Endothelial cell of umbilical vein (primary cell): Measurements from ENCODE around the gene CAPG. TPM values are rescaled to one million over a fixed set of nuclear protein-coding genes. Genes with fewer than 3 reads are reported as not detected.

Experiments used
- BruUV-seq: library from RNA; stranded (reverse); fragments of 400-500 nt; replicated peaks from 2 replicates; lab custom pipeline; 2021; lab: Mats Ljungman, UMichigan
- CTCF ChIA-PET: fragments of 300-600, 350-600 bp; sonication (Branson Sonifier 250); formaldehyde crosslinking; loops from one replicate; lab custom pipeline; 2021; ENCODE audit warnings: antibody characterized with exemption, inconsistent platforms; lab: Charles Lee
- POLR2A ChIA-PET: fragments of 300-600, 350-600 bp; sonication (Branson Sonifier 250); formaldehyde crosslinking; loops from one replicate; lab custom pipeline; 2021; ENCODE audit warnings: antibody characterized with exemption, inconsistent platforms; lab: Charles Lee
- DNase-seq: peaks from one replicate; pipeline ENCODE4 v3.0.0-alpha.2; 2011; ENCODE audit warnings: low read depth, low spot score
- FAIRE-seq: peaks from 2 replicates; lab custom pipeline; 2011; peaks lifted over from hg19 to GRCh38; lab: Jason Lieb, UNC
- H2AFZ ChIP-seq: 2 replicates; pipeline ENCODE4 v1.6.0; 2012; ENCODE audit warnings: low read depth, low read length, control low read depth, inconsistent platforms
- H3K27ac ChIP-seq: 2 replicates; pipeline ENCODE4 v1.5.1; 2011; ENCODE audit warnings: low read depth, mild to moderate bottlenecking, control low read depth, low read length, moderate library complexity; ENCODE audit not compliant: insufficient read depth
- H3K27me3 ChIP-seq, 2 experiments: 2 replicates each; pipeline versions ENCODE4 v1.6.0 to v1.6.1; 2011; ENCODE audit warnings: low read length in 2 of 2, mixed read lengths in 1 of 2; ENCODE audit not compliant: control insufficient read depth in 2 of 2, insufficient read depth in 2 of 2
- H3K36me3 ChIP-seq, 2 experiments: 2 replicates in 1 of 2; 3 replicates in 1 of 2; pipeline ENCODE4 v1.5.1; 2011; ENCODE audit warnings: low read length in 2 of 2, mild to moderate bottlenecking in 1 of 2, moderate library complexity in 1 of 2; ENCODE audit not compliant: control insufficient read depth in 2 of 2, insufficient read depth in 2 of 2; ENCODE audit errors: extremely low read depth in 1 of 2
- H3K4me1 ChIP-seq: 3 replicates; pipeline ENCODE4 v1.5.1; 2011; ENCODE audit warnings: mild to moderate bottlenecking, low read length; ENCODE audit not compliant: control insufficient read depth, insufficient read depth; ENCODE audit errors: extremely low read depth
- H3K4me2 ChIP-seq: 2 replicates; pipeline ENCODE4 v1.6.1; 2011; ENCODE audit warnings: low read length, control low read depth, mixed read lengths; ENCODE audit not compliant: insufficient read depth
- H3K4me3 ChIP-seq, 3 experiments: fragments of 200-600 bp in 1 of 3; sonication (generic), shearing (Covaris generic) in 1 of 3; replicated peaks in 1 of 3; 2 replicates each; pipeline ENCODE4 v1.5.1; 2011 to 2016; ENCODE audit warnings: control low read depth in 3 of 3, low read length in 3 of 3, mild to moderate bottlenecking in 2 of 3, inconsistent platforms in 1 of 3, low read depth in 1 of 3, moderate library complexity in 1 of 3; ENCODE audit not compliant: insufficient read depth in 1 of 3
- H3K79me2 ChIP-seq: 2 replicates; pipeline ENCODE4 v1.6.0; 2012; ENCODE audit warnings: low read length, inconsistent platforms; ENCODE audit not compliant: control insufficient read depth, insufficient read depth
- H3K9ac ChIP-seq: replicated peaks from 2 replicates; pipeline ENCODE3; 2011; ENCODE audit warnings: low read length, control low read depth; ENCODE audit not compliant: insufficient read depth; ENCODE audit errors: extremely low read depth
- H3K9me1 ChIP-seq: replicated peaks from 3 replicates; pipeline ENCODE4 v1.6.0; 2011; ENCODE audit warnings: mild to moderate bottlenecking, low read length; ENCODE audit not compliant: control insufficient read depth, insufficient read depth; ENCODE audit errors: extremely low read depth
- H3K9me3 ChIP-seq: replicated peaks from 2 replicates; pipeline ENCODE4 v1.5.1; 2012; ENCODE audit warnings: low read length, inconsistent platforms; ENCODE audit not compliant: control insufficient read depth, insufficient read depth
- H4K20me1 ChIP-seq: replicated peaks from 2 replicates; pipeline ENCODE3; 2011; ENCODE audit warnings: mild to moderate bottlenecking, low read length; ENCODE audit not compliant: control insufficient read depth, insufficient read depth; ENCODE audit errors: extremely low read depth
- FOS ChIP-seq: IDR thresholded peaks from 2 replicates; pipeline ENCODE4 v1.6.1; 2011; ENCODE audit warnings: mild to moderate bottlenecking, low read length, moderate library complexity, borderline replicate concordance; ENCODE audit not compliant: insufficient read depth
- GATA2 ChIP-seq: IDR thresholded peaks from 2 replicates; pipeline ENCODE4 v1.7.0; 2011; ENCODE audit warnings: low read depth, mild to moderate bottlenecking, moderate library complexity, mixed read lengths, low read length; ENCODE audit not compliant: insufficient read length, insufficient read depth
- JUN ChIP-seq: IDR thresholded peaks from 2 replicates; pipeline ENCODE4 v1.6.1; 2011; ENCODE audit warnings: borderline replicate concordance, low read depth; ENCODE audit not compliant: insufficient read length, insufficient read depth
- MAX ChIP-seq: IDR thresholded peaks from 2 replicates; pipeline ENCODE4 v1.6.1; 2011; ENCODE audit not compliant: insufficient read depth, insufficient read length
- dilution Hi-C: fragments of 300-500 bp; cut with MboI; formaldehyde crosslinking; loops from one replicate; pipeline ENCODE4 v1.15.0; 2019; ENCODE audit warnings: low sequenced_read_pairs; ENCODE audit not compliant: extremely low pct_ligation_motif_present
- intact Hi-C: fragments of 100-400 bp; cut with micrococcal nuclease; formaldehyde crosslinking; loops from one replicate; pipeline ENCODE4 v1.10.0; 2022
- polyA plus RNA-seq, 4 experiments: library from polyadenylated mRNA; depleted of rRNA in 3 of 4; stranded (reverse) in 3 of 4; unstranded in 1 of 4; fragments of >200 nt; gene quantifications; 2 replicates each; pipeline versions ENCODE4 v1.2.1 to v1.2.3, GENCODE V29; 2011 to 2012; ENCODE audit warnings: missing spikeins in 1 of 4
- small RNA-seq: library from RNA; depleted of rRNA; stranded (forward); fragments of <200 nt; gene quantifications from one replicate; pipeline ENCODE3, GENCODE V24; 2012; ENCODE audit warnings: low replicate concordance, low read depth; ENCODE audit not compliant: insufficient read depth, insufficient read length
- total RNA-seq: library from RNA; stranded (reverse); gene quantifications from 2 replicates; pipeline ENCODE4 v1.2.3, GENCODE V29; 2021
- TF ChIP-seq, protein P1 (sequence below), 2 donors: IDR thresholded peaks; 1 replicate in 1 of 2; 2 replicates in 1 of 2; pipeline ENCODE4 v1.5.1; 2011; ENCODE audit warnings: low read length in 2 of 2, mild to moderate bottlenecking in 2 of 2, moderate library complexity in 2 of 2, control low read depth in 1 of 2, inconsistent platforms in 1 of 2, low read depth in 1 of 2; ENCODE audit not compliant: insufficient read depth in 1 of 2; ENCODE audit errors: extremely low read depth in 1 of 2

Gene CAPG
- total and polyA plus RNA-seq, 2 donors (not counting 3 experiments of a cell fraction or from before 2014, with no cell fraction given) = 107 to 115 TPM

- H4K20me1 ChIP-seq = no peaks in the 10 kb centered on the region
- FAIRE-seq (no peak), DNase-seq (no peak)
- no peaks in the 10 kb centered on the region for H3K9me3 ChIP-seq
- no peak overlapping the region for H2AFZ ChIP-seq
- ChIA-PET POLR2A (no interaction called here), CTCF (no interaction called here)
- no peaks in the 10 kb centered on the region for H3K9me1 ChIP-seq
- peaks cover 2% of the 10 kb centered on the region for H3K79me2 ChIP-seq
- H3K27ac ChIP-seq = no peak overlapping the region
- peaks cover 7 to 29% of the 10 kb centered on the region in 2 experiments for H3K36me3 ChIP-seq
- H3K4me2 ChIP-seq = no peak overlapping the region
- H3K9ac ChIP-seq = no peak overlapping the region
- dilution Hi-C loops = no loop called here
- BruUV-seq = no TSS peak
- no peak overlapping the region for H3K4me3 ChIP-seq
- H3K4me1 ChIP-seq = no peaks in the 10 kb centered on the region
- intact Hi-C loops = no loop called here
- no peaks in the 10 kb centered on the region for H3K27me3 ChIP-seq
- TF ChIP-seq FOS (no peak), MAX (no peak), GATA2 (no peak), JUN (no peak)
- TF ChIP-seq, protein P1, sequence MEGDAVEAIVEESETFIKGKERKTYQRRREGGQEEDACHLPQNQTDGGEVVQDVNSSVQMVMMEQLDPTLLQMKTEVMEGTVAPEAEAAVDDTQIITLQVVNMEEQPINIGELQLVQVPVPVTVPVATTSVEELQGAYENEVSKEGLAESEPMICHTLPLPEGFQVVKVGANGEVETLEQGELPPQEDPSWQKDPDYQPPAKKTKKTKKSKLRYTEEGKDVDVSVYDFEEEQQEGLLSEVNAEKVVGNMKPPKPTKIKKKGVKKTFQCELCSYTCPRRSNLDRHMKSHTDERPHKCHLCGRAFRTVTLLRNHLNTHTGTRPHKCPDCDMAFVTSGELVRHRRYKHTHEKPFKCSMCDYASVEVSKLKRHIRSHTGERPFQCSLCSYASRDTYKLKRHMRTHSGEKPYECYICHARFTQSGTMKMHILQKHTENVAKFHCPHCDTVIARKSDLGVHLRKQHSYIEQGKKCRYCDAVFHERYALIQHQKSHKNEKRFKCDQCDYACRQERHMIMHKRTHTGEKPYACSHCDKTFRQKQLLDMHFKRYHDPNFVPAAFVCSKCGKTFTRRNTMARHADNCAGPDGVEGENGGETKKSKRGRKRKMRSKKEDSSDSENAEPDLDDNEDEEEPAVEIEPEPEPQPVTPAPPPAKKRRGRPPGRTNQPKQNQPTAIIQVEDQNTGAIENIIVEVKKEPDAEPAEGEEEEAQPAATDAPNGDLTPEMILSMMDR (IDR thresholded peaks at IDR 0.05; ENCODE audit: extremely low read depth in 1 of 2, insufficient read depth in 1 of 2, low read depth in 1 of 2, low read length in 2 of 2) = no peak
Observed at GRCh38 chr2:85347599-85347998, 62.6 kb downstream of the CAPG start.

Small RNA genes lying within 50 kb of the gene (small RNA-seq; reads per million reads assigned to genes)
- gene AC062037.1 (not detected), gene AC062037.2 (not detected), gene RF00019 (not detected), gene RN7SL113P (not detected), gene RN7SL251P (not detected)

Other genes with a start within 250 kb of the CAPG start
- gene TGOLN2, start 82.4 kb downstream of the CAPG start, total RNA-seq = 119 and 140 TPM in 2 replicates
- gene TGOLN2, start 82.4 kb downstream of the CAPG start, polyA plus RNA-seq = 98.2 and 112 TPM in 2 replicates
- 49.9 and 59.1 TPM in 2 replicates for gene RETSAT, start 55.8 kb downstream of the CAPG start, total RNA-seq
- gene RETSAT, start 55.8 kb downstream of the CAPG start, polyA plus RNA-seq = 41.6 and 43.8 TPM in 2 replicates
- gene ELMOD3, start 55.6 kb downstream of the CAPG start, total RNA-seq = 12.3 and 18.5 TPM in 2 replicates
- 22.0 and 22.4 TPM in 2 replicates for gene ELMOD3, start 55.6 kb downstream of the CAPG start, polyA plus RNA-seq
- 0.39 and 0.53 TPM in 2 replicates for gene SH2D6, start 8.3 kb upstream of the CAPG start, total RNA-seq
- not detected in 2 replicates for gene SH2D6, start 8.3 kb upstream of the CAPG start, polyA plus RNA-seq
- 236 and 257 TPM in 2 replicates for gene MAT2A, start 128.8 kb upstream of the CAPG start, total RNA-seq
- 151 and 172 TPM in 2 replicates for gene MAT2A, start 128.8 kb upstream of the CAPG start, polyA plus RNA-seq
- 44.5 and 48.0 TPM in 2 replicates for gene GGCX, start 151.1 kb upstream of the CAPG start, total RNA-seq
- 58.9 and 62.7 TPM in 2 replicates for gene GGCX, start 151.1 kb upstream of the CAPG start, polyA plus RNA-seq
- gene VAMP8, start 167.2 kb upstream of the CAPG start, total RNA-seq = 35.8 and 39.0 TPM in 2 replicates
- gene VAMP8, start 167.2 kb upstream of the CAPG start, polyA plus RNA-seq = 68.7 and 73.1 TPM in 2 replicates
- gene VAMP5, start 174.1 kb upstream of the CAPG start, total RNA-seq = 164 and 186 TPM in 2 replicates
- gene VAMP5, start 174.1 kb upstream of the CAPG start, polyA plus RNA-seq = 624 and 648 TPM in 2 replicates
- gene RNF181, start 185.4 kb upstream of the CAPG start, total RNA-seq = 133 and 142 TPM in 2 replicates
- 629 and 643 TPM in 2 replicates for gene RNF181, start 185.4 kb upstream of the CAPG start, polyA plus RNA-seq
- gene TMEM150A, start 192.3 kb upstream of the CAPG start, total RNA-seq = 14.6 and 17.7 TPM in 2 replicates
- gene TMEM150A, start 192.3 kb upstream of the CAPG start, polyA plus RNA-seq = 35.7 and 44.9 TPM in 2 replicates
- gene C2orf68, start 201.7 kb upstream of the CAPG start, total RNA-seq = 23.0 and 27.4 TPM in 2 replicates
- 17.4 and 20.9 TPM in 2 replicates for gene C2orf68, start 201.7 kb upstream of the CAPG start, polyA plus RNA-seq
- gene USP39, start 205.8 kb upstream of the CAPG start, total RNA-seq = 58.3 and 64.5 TPM in 2 replicates
- gene USP39, start 205.8 kb upstream of the CAPG start, polyA plus RNA-seq = 57.8 TPM in 2 replicates